WTC11 (cell line): ENCODE measurements around the gene RASGRP2. TPM values are rescaled to one million over a fixed set of nuclear protein-coding genes. Genes with fewer than 3 reads are reported as not detected.

ENCODE experiments used
- ATAC-seq: fragments of 200-7000 bp; cut with Tn5 transposase; 2 replicates; pipeline ENCODE4 v1.10.0; 2021; ENCODE audit warnings: mild to moderate bottlenecking, moderate library complexity
- CTCF ChIA-PET: fragments of 300-600 bp; sonication (Branson Sonifier 250); formaldehyde crosslinking; loops from one replicate; lab custom pipeline; 2021; ENCODE audit warnings: antibody characterized with exemption; lab: Charles Lee
- POLR2A ChIA-PET: fragments of 350-600 bp; sonication (Branson Sonifier 250); formaldehyde crosslinking; loops from one replicate; lab custom pipeline; 2021; ENCODE audit warnings: antibody characterized with exemption; lab: Charles Lee
- DNase-seq: peaks from one replicate; pipeline ENCODE4 v3.0.0; 2021; ENCODE audit warnings: low spot score
- H3K27ac Mint-ChIP-seq: 2 replicates; pipeline ENCODE4 v1.8.0; 2021; ENCODE audit warnings: mixed read lengths
- H3K27me3 Mint-ChIP-seq: 2 replicates; pipeline ENCODE4 v1.8.0; 2021; ENCODE audit warnings: low read depth, mild to moderate bottlenecking, moderate library complexity, mixed read lengths
- H3K36me3 Mint-ChIP-seq: 2 replicates; pipeline ENCODE4 v1.8.0; 2021; ENCODE audit warnings: mixed read lengths
- H3K4me1 Mint-ChIP-seq: 2 replicates; pipeline ENCODE4 v1.8.0; 2022; ENCODE audit warnings: mixed read lengths
- H3K4me3 Mint-ChIP-seq: 2 replicates; pipeline ENCODE4 v1.8.0; 2021; ENCODE audit warnings: mild to moderate bottlenecking, moderate library complexity, mixed read lengths
- H3K9me3 Mint-ChIP-seq: 2 replicates; pipeline ENCODE4 v1.8.0; 2021; ENCODE audit warnings: mixed read lengths
- ATF3 ChIP-seq: sonication (generic); formaldehyde crosslinking; conservative IDR thresholded peaks from 2 replicates; pipeline ENCODE4 v1.8.1; 2022; ENCODE audit warnings: mild to moderate bottlenecking, missing genetic modification reagents
- ATF6 ChIP-seq: sonication (generic); formaldehyde crosslinking; IDR thresholded peaks from 2 replicates; pipeline ENCODE4 v1.8.1; 2023; ENCODE audit warnings: mild to moderate bottlenecking, missing genetic modification reagents
- CDX4 ChIP-seq: fragments of 250-450 bp; sonication (Bioruptor Pico); IDR thresholded peaks from 2 replicates; pipeline ENCODE4 v1.9.0; 2021; ENCODE audit warnings: moderate library complexity, mild to moderate bottlenecking, inconsistent platforms, borderline replicate concordance
- E2F1 ChIP-seq: sonication (generic); formaldehyde crosslinking; IDR thresholded peaks from 2 replicates; pipeline ENCODE4 v1.8.0; 2022; ENCODE audit warnings: mild to moderate bottlenecking, missing genetic modification reagents
- ETV6 ChIP-seq: sonication (generic); formaldehyde crosslinking; IDR thresholded peaks from 2 replicates; pipeline ENCODE4 v1.8.1; 2022; ENCODE audit warnings: mild to moderate bottlenecking, missing genetic modification reagents
- FOXK1 ChIP-seq: sonication (generic); formaldehyde crosslinking; IDR thresholded peaks from 2 replicates; pipeline ENCODE4 v1.8.0; 2022; ENCODE audit warnings: mild to moderate bottlenecking, moderate library complexity, missing genetic modification reagents
- IRF2 ChIP-seq: sonication (generic); formaldehyde crosslinking; IDR thresholded peaks from 2 replicates; pipeline ENCODE4 v1.8.0; 2022; ENCODE audit warnings: low read depth, missing genetic modification reagents, borderline replicate concordance
- MXD4 ChIP-seq: fragments of 250-450 bp; sonication (Bioruptor Pico); IDR thresholded peaks from 2 replicates; pipeline ENCODE4 v1.8.0; 2021; ENCODE audit warnings: mild to moderate bottlenecking, moderate library complexity, borderline replicate concordance
- NFATC4 ChIP-seq: fragments of 250-450 bp; sonication (Bioruptor Pico); IDR thresholded peaks from 2 replicates; pipeline ENCODE4 v1.9.0; 2021; ENCODE audit warnings: mild to moderate bottlenecking
- SP1 ChIP-seq: sonication (generic); formaldehyde crosslinking; conservative IDR thresholded peaks from 2 replicates; pipeline ENCODE4 v1.8.1; 2022; ENCODE audit warnings: missing genetic modification reagents
- ZNF232 ChIP-seq: sonication (generic); formaldehyde crosslinking; IDR thresholded peaks from 2 replicates; pipeline ENCODE4 v1.8.0; 2022; ENCODE audit warnings: mild to moderate bottlenecking, missing genetic modification reagents
- ZNF281 ChIP-seq: sonication (generic); formaldehyde crosslinking; IDR thresholded peaks from 2 replicates; pipeline ENCODE4 v1.8.0; 2023; ENCODE audit warnings: mild to moderate bottlenecking, missing genetic modification reagents
- ZNF423 ChIP-seq: fragments of 250-450 bp; sonication (Bioruptor Pico); IDR thresholded peaks from 2 replicates; pipeline ENCODE4 v2.1.2; 2022; ENCODE audit warnings: mild to moderate bottlenecking, moderate library complexity
- ZNF512 ChIP-seq: sonication (generic); formaldehyde crosslinking; IDR thresholded peaks from 2 replicates; pipeline ENCODE4 v1.8.1; 2022; ENCODE audit warnings: missing genetic modification reagents, borderline replicate concordance
- total RNA-seq: library from RNA; stranded (reverse); gene quantifications from 3 replicates; pipeline ENCODE4 v1.2.3, GENCODE V29; 2021

Gene RASGRP2
- total RNA-seq, 1 experiment from 2014 or later = 31.9 TPM

- TF ChIP-seq ZNF281 (CRISPR knock-in tag) = no peak
Observed at GRCh38 chr11:64710418-64711137, 33.4 kb downstream of the RASGRP2 start (continued).

- Mint-ChIP-seq H3K36me3 (peaks cover 2% of the 10 kb centered on the region; the same call in 1 of the 2 replicates), H3K27ac (no peak overlapping the region)
- TF ChIP-seq ZNF512 (no peak), ATF6 (CRISPR knock-in tag) (no peak), CDX4 (no peak), SP1 (CRISPR knock-in tag) (no peak), MXD4 (CRISPR knock-in tag) (no peak), ZNF423 (CRISPR knock-in tag) (no peak), ZNF232 (CRISPR knock-in tag) (no peak), ETV6 (CRISPR knock-in tag) (no peak), ATF3 (CRISPR knock-in tag) (no peak), FOXK1 (no peak), E2F1 (CRISPR knock-in tag) (no peak), IRF2 (CRISPR knock-in tag) (no peak), NFATC4 (CRISPR knock-in tag) (no peak)
- TF ChIP-seq, all 79 proteins: peak for 0
- Mint-ChIP-seq H3K27me3 (peaks cover 43% of the 10 kb centered on the region), H3K9me3 (no peaks in the 10 kb centered on the region), H3K4me3 (no peak overlapping the region), H3K4me1 (peaks cover 10% of the 10 kb centered on the region)
- ATAC-seq = no peak
- CTCF ChIA-PET = interaction anchor here (0.6 to 5.8 kb wide), 16 partner anchors 9 to 350 kb away, joined by 3 to 76 read pairs (median 6); partner anchors contain the start of genes NRXN2 and RASGRP2
- POLR2A ChIA-PET = interaction anchor here (0.7 kb wide), 1 partner anchor 36 kb away, joined by 6 read pairs; no protein-coding TSS in a partner anchor
- no peak for DNase-seq
Observed at GRCh38 chr11:64705501-64705900, 38.4 kb downstream of the RASGRP2 start.
